Breast epithelium (tissue), 4 donors: ENCODE data around the gene COLQ. TPM values are rescaled to one million over a fixed set of nuclear protein-coding genes. Genes with fewer than 3 reads are reported as not detected.
"Not testable (repeated sequence)": the region's sequence is repeated elsewhere in the genome, so short reads cannot be mapped to it uniquely, and the experiment has no call there.

Source experiments
- DNase-seq, 2 donors: peaks; one replicate each; pipeline ENCODE4 v3.0.0-alpha.2; 2019; ENCODE audit warnings: low spot score in 2 of 2
- H3K27ac ChIP-seq, 2 donors: fragments of 200-600 bp; sonication (generic) in 1 of 2; one replicate each; pipeline ENCODE4 v1.5.1; 2016 to 2019; ENCODE audit warnings: mild to moderate bottlenecking in 1 of 2
- H3K27me3 ChIP-seq, 2 donors: fragments of 200-600 bp; sonication (generic) in 1 of 2; one replicate each; pipeline versions ENCODE4 v1.5.1 to v1.6.0; 2017 to 2019; ENCODE audit warnings: control low read depth in 1 of 2, mild to moderate bottlenecking in 1 of 2
- H3K36me3 ChIP-seq: fragments of 200-600 bp; one replicate; pipeline ENCODE4 v1.5.1; 2019
- H3K4me1 ChIP-seq, 2 donors: fragments of 200-600 bp; sonication (generic); one replicate each; pipeline ENCODE4 v1.5.1; 2016 to 2019; ENCODE audit warnings: control low read depth in 1 of 2
- H3K4me3 ChIP-seq, 3 donors: fragments of 200-600 bp; sonication (generic); 1 replicate in 2 of 3; 2 replicates in 1 of 3; pipeline ENCODE4 v1.5.1; 2016 to 2019; ENCODE audit warnings: mild to moderate bottlenecking in 3 of 3, moderate library complexity in 2 of 3
- H3K9me3 ChIP-seq, 2 donors: fragments of 200-600 bp; sonication (generic) in 1 of 2; one replicate each; pipeline ENCODE4 v1.5.1; 2016 to 2019; ENCODE audit warnings: control low read depth in 1 of 2
- CTCF ChIP-seq, 3 donors: fragments of 450-650 bp; IDR thresholded peaks; one replicate each; pipeline ENCODE4 v1.5.1; 2016 to 2017; ENCODE audit warnings: antibody characterized with exemption in 3 of 3, mild to moderate bottlenecking in 3 of 3, moderate library complexity in 3 of 3
- POLR2A ChIP-seq: fragments of 450-650 bp; IDR thresholded peaks from one replicate; pipeline ENCODE4 v1.6.1; 2016; ENCODE audit warnings: antibody characterized with exemption, mild to moderate bottlenecking, moderate library complexity
- POLR2AphosphoS5 ChIP-seq, 3 donors: sonication (generic); formaldehyde crosslinking; IDR thresholded peaks; one replicate each; pipeline ENCODE4 v1.6.1; 2017; ENCODE audit warnings: antibody characterized with exemption in 3 of 3
- intact Hi-C: fragments of 100-400 bp; cut with DNase I; formaldehyde crosslinking; loops from one replicate; pipeline ENCODE4 v1.15.1; 2023; ENCODE audit warnings: low total_unique reads
- total RNA-seq, 3 donors: library from RNA; depleted of rRNA; stranded (reverse); fragments of >200 nt; gene quantifications; one replicate each; pipeline ENCODE4 v1.1.0, GENCODE V29; 2016

Gene COLQ
- total RNA-seq, 3 donors from 2014 or later, result 1.8 to 3.3 (median 1.9) TPM

GRCh38 chr3:15427981-15428380 lies 93.5 kb downstream of the COLQ start:
- Histone ChIP-seq H3K27ac (peak overlapping the region; percentile 83 to 90), H3K36me3 (no peaks in the 10 kb centered on the region), H3K4me1 (no peaks in the 10 kb centered on the region), H3K9me3 (no peaks in the 10 kb centered on the region), H3K27me3 (no peaks in the 10 kb centered on the region), H3K4me3 (peak overlapping the region; percentile 97 to 99 (median 97))
- TF ChIP-seq POLR2AphosphoS5 (IDR thresholded peaks at IDR 0.05) (no peak), CTCF (IDR thresholded peaks at IDR 0.05) (no peak), POLR2A (no peak)
- intact Hi-C loops, result no loop called here
- DNase-seq, result no peak

- H3K4me3 ChIP-seq, result peak within 1 kb of the TSS; percentile 97 to 99 (median 97)
- H3K36me3 ChIP-seq, result no peaks in the 10 kb centered on the region
- H3K9me3 ChIP-seq, result no peaks in the 10 kb centered on the region
- no peaks in the 10 kb centered on the region for H3K27me3 ChIP-seq
- TF ChIP-seq POLR2A, result no peak
- TF ChIP-seq POLR2AphosphoS5 (IDR thresholded peaks at IDR 0.05), result peak; percentile 52 to 60 (median 57)
- no peak for TF ChIP-seq CTCF (IDR thresholded peaks at IDR 0.05)
- peak; percentile 62 to 72 for DNase-seq
- peak within 1 kb of the TSS; percentile 83 to 90 for H3K27ac ChIP-seq
- intact Hi-C loops, result no loop called here
- no peaks in the 10 kb centered on the region for H3K4me1 ChIP-seq
Measured at GRCh38 chr3:15427182-15427880, 94.2 kb downstream of the COLQ start, which contains the start of the genes EAF1 and METTL6. TSS of gene EAF1 (plus strand) at chr3:15427598. CDS start at chr3:15427780, 182 bp downstream. TSS of gene METTL6 (minus strand) at chr3:15427544. CDS start at chr3:15426511, 1,033 bp downstream.

- no peaks in the 10 kb centered on the region for H3K27me3 ChIP-seq
- DNase-seq, result no peak
- peak overlapping the region; percentile 83 to 90 for H3K27ac ChIP-seq
- H3K9me3 ChIP-seq, result no peaks in the 10 kb centered on the region
- no peaks in the 10 kb centered on the region for H3K4me1 ChIP-seq
- H3K36me3 ChIP-seq, result no peaks in the 10 kb centered on the region
- intact Hi-C loops, result no loop called here
- no peak for TF ChIP-seq POLR2A
- no peak for TF ChIP-seq POLR2AphosphoS5 (IDR thresholded peaks at IDR 0.05)
- H3K4me3 ChIP-seq, result peak overlapping the region; percentile 97 to 99 (median 97)
Measured at GRCh38 chr3:15426579-15427118, 94.9 kb downstream of the COLQ start.

- Histone ChIP-seq H3K27me3 (no peaks in the 10 kb centered on the region), H3K9me3 (no peaks in the 10 kb centered on the region), H3K4me1 (no peaks in the 10 kb centered on the region), H3K36me3 (no peaks in the 10 kb centered on the region), H3K4me3 (no peak overlapping the region), H3K27ac (no peak overlapping the region)
- intact Hi-C loops, result no loop called here
- no peak for DNase-seq
- TF ChIP-seq CTCF (IDR thresholded peaks at IDR 0.05) (no peak), POLR2AphosphoS5 (IDR thresholded peaks at IDR 0.05) (no peak), POLR2A (no peak)
Measured at GRCh38 chr3:15420871-15421270, 100.6 kb downstream of the COLQ start.

- H3K27ac ChIP-seq, H3K27me3 ChIP-seq, H3K4me1 ChIP-seq, H3K9me3 ChIP-seq, H3K4me3 ChIP-seq, H3K36me3 ChIP-seq, DNase-seq, intact Hi-C loops: not testable (repeated sequence)
Measured at GRCh38 chr3:15410966-15411365, 110.5 kb downstream of the COLQ start.

GRCh38 chr3:15409774-15410173 lies 111.7 kb downstream of the COLQ start:
- no peak for DNase-seq
- intact Hi-C loops, result loop anchor here (1.0 kb wide), 1 partner anchor 39 kb away; no protein-coding TSS in a partner anchor
- Histone ChIP-seq H3K27ac (peak overlapping the region in 1 of 2 donors; percentile 2), H3K36me3 (peaks cover 3% of the 10 kb centered on the region), H3K4me1 (no peaks in the 10 kb centered on the region), H3K27me3 (no peaks in the 10 kb centered on the region), H3K4me3 (no peak overlapping the region), H3K9me3 (no peaks in the 10 kb centered on the region)
- TF ChIP-seq CTCF (IDR thresholded peaks at IDR 0.05), result no peak
- TF ChIP-seq POLR2A, result no peak
- no peak for TF ChIP-seq POLR2AphosphoS5 (IDR thresholded peaks at IDR 0.05)
